Neural crest cell (in vitro differentiated cells): ENCODE data around the gene GOLGA6L2. TPM values are rescaled to one million over a fixed set of nuclear protein-coding genes. Genes with fewer than 3 reads are reported as not detected.

Experiments
- DNase-seq: peaks from one replicate; pipeline ENCODE4 v3.0.0; 2021; ENCODE audit warnings: low read depth, mixed read lengths, low spot score
- H3K27ac Mint-ChIP-seq: one replicate; pipeline ENCODE4 v1.8.0; 2021; ENCODE audit warnings: mild to moderate bottlenecking, mixed read lengths; ENCODE audit not compliant: unreplicated experiment
- H3K27me3 Mint-ChIP-seq: 2 replicates; pipeline ENCODE4 v1.8.0; 2021; ENCODE audit warnings: low read depth, mild to moderate bottlenecking, mixed read lengths
- H3K36me3 Mint-ChIP-seq: 2 replicates; pipeline ENCODE4 v1.8.0; 2021; ENCODE audit warnings: low read depth, mild to moderate bottlenecking, mixed read lengths
- H3K4me1 Mint-ChIP-seq: 2 replicates; pipeline ENCODE4 v1.8.0; 2021; ENCODE audit warnings: mixed read lengths
- H3K4me3 Mint-ChIP-seq: one replicate; pipeline ENCODE4 v1.8.0; 2021; ENCODE audit warnings: mild to moderate bottlenecking, mixed read lengths
- H3K9me3 Mint-ChIP-seq: 2 replicates; pipeline ENCODE4 v1.8.0; 2021; ENCODE audit warnings: mixed read lengths
- CTCF ChIP-seq: fragments of 200-600 bp; sonication (generic); conservative IDR thresholded peaks from 2 replicates; pipeline ENCODE4 v1.5.0; 2021; ENCODE audit warnings: antibody characterized with exemption, mild to moderate bottlenecking
- long read RNA-seq: library from polyadenylated mRNA; unstranded; transcript quantifications from one replicate; pipeline ENCODE4 v2.0.0, GENCODE V29; 2020
- total RNA-seq: library from RNA; stranded (reverse); gene quantifications from 2 replicates; pipeline ENCODE4 v1.2.1, GENCODE V29; 2021

The GOLGA6L2 gene
- total RNA-seq: not detected in 2 replicates
- long read RNA-seq: 0 reads

DNA sequence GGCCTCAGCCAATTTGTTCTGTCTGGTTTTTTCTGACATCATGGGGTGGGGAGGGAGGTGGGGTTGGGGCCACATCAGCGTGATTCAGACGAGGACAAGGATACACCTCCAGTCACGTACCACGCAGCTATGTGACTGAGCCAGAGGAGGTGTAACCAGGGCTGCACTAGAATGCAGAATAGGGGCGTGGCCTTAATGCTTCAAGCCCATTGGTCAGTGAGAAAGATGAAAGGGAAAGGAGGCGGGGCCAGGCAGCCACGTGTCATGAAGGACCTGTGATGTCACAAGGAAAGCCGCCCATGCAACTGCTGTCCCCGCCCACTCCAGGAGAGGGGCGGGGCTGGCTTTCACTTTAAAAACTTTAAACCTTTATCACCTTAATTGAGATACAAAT, at the start of gene GOLGA6L2:
Gene GOLGA6L2, minus strand, starts transcription at position 137 of the 394 bp plus-strand sequence. Its CDS starts 62 bp downstream, at position 75.
- Mint-ChIP-seq H3K36me3 (no peaks in the 10 kb centered on the region), H3K9me3 (no peaks in the 10 kb centered on the region), H3K4me3 (no peak within 1 kb of the TSS), H3K27ac (no peak within 1 kb of the TSS), H3K27me3 (peaks cover 5% of the 10 kb centered on the region), H3K4me1 (no peaks in the 10 kb centered on the region)
- TF ChIP-seq CTCF: no peak
- DNase-seq: no peak

GRCh38 chr15:23484870-23485269, 37.8 kb upstream of the GOLGA6L2 start:
- no peak overlapping the region for H3K27ac Mint-ChIP-seq
- H3K4me3 Mint-ChIP-seq: no peak overlapping the region
- peaks cover 5% of the 10 kb centered on the region for H3K9me3 Mint-ChIP-seq
- TF ChIP-seq CTCF: no peak
- no peaks in the 10 kb centered on the region for H3K27me3 Mint-ChIP-seq
- DNase-seq: no peak
- H3K36me3 Mint-ChIP-seq: no peaks in the 10 kb centered on the region
- no peaks in the 10 kb centered on the region for H3K4me1 Mint-ChIP-seq

GRCh38 chr15:23483821-23484299, 36.8 kb upstream of the GOLGA6L2 start:
- no peak for DNase-seq
- Mint-ChIP-seq H3K27me3 (no peaks in the 10 kb centered on the region), H3K4me3 (no peak overlapping the region), H3K9me3 (peaks cover 5% of the 10 kb centered on the region), H3K27ac (no peak overlapping the region), H3K36me3 (no peaks in the 10 kb centered on the region), H3K4me1 (no peaks in the 10 kb centered on the region)
- no peak for TF ChIP-seq CTCF

GRCh38 chr15:23482764-23483489, 35.9 kb upstream of the GOLGA6L2 start:
- Mint-ChIP-seq H3K27me3 (no peaks in the 10 kb centered on the region), H3K36me3 (no peaks in the 10 kb centered on the region), H3K4me1 (no peaks in the 10 kb centered on the region), H3K9me3 (peaks cover 5% of the 10 kb centered on the region), H3K4me3 (no peak overlapping the region), H3K27ac (no peak overlapping the region)
- no peak for TF ChIP-seq CTCF
- no peak for DNase-seq

GRCh38 chr15:23482228-23482627, 35.2 kb upstream of the GOLGA6L2 start:
- H3K9me3 Mint-ChIP-seq: peaks cover 5% of the 10 kb centered on the region
- TF ChIP-seq CTCF: no peak
- no peak overlapping the region for H3K4me3 Mint-ChIP-seq
- no peak overlapping the region for H3K27ac Mint-ChIP-seq
- DNase-seq: no peak
- no peaks in the 10 kb centered on the region for H3K4me1 Mint-ChIP-seq
- no peaks in the 10 kb centered on the region for H3K36me3 Mint-ChIP-seq
- no peaks in the 10 kb centered on the region for H3K27me3 Mint-ChIP-seq
